HEK293T (cell line): Measurements from ENCODE around the gene ZNF575.

Source experiments
- BHLHE40 ChIP-seq: fragments of 450-650 bp; IDR thresholded peaks from 2 replicates; pipeline ENCODE4 v1.6.1; 2016; ENCODE audit warnings: mild to moderate bottlenecking, moderate library complexity, borderline replicate concordance
- FOXA1 ChIP-seq: fragments of 450-650 bp; IDR thresholded peaks from 2 replicates; pipeline ENCODE4 v1.6.1; 2016; ENCODE audit warnings: mild to moderate bottlenecking
- FOXM1 ChIP-seq: fragments of 450-650 bp; IDR thresholded peaks from 2 replicates; pipeline ENCODE4 v1.6.1; 2017; ENCODE audit warnings: mild to moderate bottlenecking, borderline replicate concordance
- L3MBTL2 ChIP-seq: fragments of 450-650 bp; conservative IDR thresholded peaks from 2 replicates; pipeline ENCODE4 v1.6.1; 2016; ENCODE audit warnings: mild to moderate bottlenecking
- SP1 ChIP-seq: fragments of 450-650 bp; IDR thresholded peaks from 2 replicates; pipeline ENCODE4 v1.6.1; 2017
- SUZ12 ChIP-seq: fragments of 450-650 bp; IDR thresholded peaks from 2 replicates; pipeline ENCODE4 v1.6.1; 2016; ENCODE audit warnings: mild to moderate bottlenecking
- TARDBP ChIP-seq: fragments of 450-650 bp; IDR thresholded peaks from 2 replicates; pipeline ENCODE4 v1.6.1; 2016
- ZNF384 ChIP-seq: fragments of 450-650 bp; IDR thresholded peaks from 2 replicates; pipeline ENCODE4 v1.6.1; 2016

- no peak for TF ChIP-seq SUZ12
- no peak for TF ChIP-seq SP1
- TF ChIP-seq BHLHE40 = no peak
- no peak for TF ChIP-seq FOXM1
- no peak for TF ChIP-seq L3MBTL2
- no peak for TF ChIP-seq FOXA1
- TF ChIP-seq TARDBP = no peak
- no peak for TF ChIP-seq ZNF384
Measured at GRCh38 chr19:43564800-43565199, 31.8 kb downstream of the ZNF575 start.
